GM21723 (cell line): Measurements from ENCODE around the gene RNF217.
"Not testable (repeated sequence)": the region's sequence is repeated elsewhere in the genome, so short reads cannot be mapped to it uniquely, and the experiment has no call there.

Experiments
- ATAC-seq: cut with Tn5 transposase; IDR thresholded peaks from one replicate; pipeline ENCODE4 v1.9.1; 2021; ENCODE audit warnings: mild to moderate bottlenecking, moderate library complexity; ENCODE audit not compliant: unreplicated experiment

Gene RNF217

GRCh38 chr6:125123051-125123450 is 160.8 kb downstream of the RNF217 start:
- ATAC-seq = no peak

- ATAC-seq = no peak
Observed at GRCh38 chr6:125123468-125124048, 161.3 kb downstream of the RNF217 start.

- ATAC-seq = no peak
Observed at GRCh38 chr6:125124049-125124669, 161.9 kb downstream of the RNF217 start.

DNA sequence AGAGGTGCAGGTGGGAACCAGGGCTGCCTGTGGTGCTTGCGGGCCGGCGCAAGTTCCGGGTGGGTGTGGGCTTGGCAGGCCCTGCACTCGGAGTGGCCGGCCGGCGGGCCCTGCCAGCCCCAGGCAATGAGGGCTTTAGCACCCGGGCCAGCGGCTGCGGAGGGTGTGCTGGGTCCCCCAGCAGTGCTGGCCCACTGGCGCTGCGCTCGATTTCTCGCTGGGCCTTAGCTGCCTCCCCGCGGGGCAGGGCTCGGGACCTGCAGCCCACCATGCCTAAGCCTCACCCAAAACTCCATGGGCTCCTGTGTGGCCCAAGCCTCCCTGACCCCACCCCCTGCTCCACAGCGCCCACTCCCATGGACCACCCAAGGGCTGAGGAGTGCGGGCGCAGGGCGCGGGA is 163.6 kb downstream of the RNF217 start:
- ATAC-seq = not testable (repeated sequence)

- no peak for ATAC-seq
Observed at GRCh38 chr6:125129354-125129753, 167.1 kb downstream of the RNF217 start.

DNA sequence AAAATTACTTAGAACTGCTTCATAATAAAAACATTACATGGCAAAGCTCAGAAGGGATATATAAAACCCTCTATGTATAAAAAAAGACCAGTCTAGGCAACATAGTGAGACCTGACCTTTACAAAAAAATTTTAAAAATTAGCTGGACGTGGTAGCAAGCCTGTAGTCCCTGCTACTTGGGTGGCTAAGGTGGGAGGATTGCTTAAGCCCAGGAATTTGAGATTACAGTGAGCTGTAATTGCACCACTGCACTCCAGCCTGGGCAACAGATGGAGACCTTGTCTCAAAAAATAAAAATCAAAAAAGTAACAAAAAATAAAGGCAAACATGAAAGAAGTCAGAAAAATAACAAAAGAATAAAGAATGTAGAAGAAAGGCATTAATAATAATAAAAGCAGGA is 169.8 kb downstream of the RNF217 start:
- no peak for ATAC-seq

- ATAC-seq = no peak
Observed at GRCh38 chr6:125136378-125136777, 174.1 kb downstream of the RNF217 start.

DNA sequence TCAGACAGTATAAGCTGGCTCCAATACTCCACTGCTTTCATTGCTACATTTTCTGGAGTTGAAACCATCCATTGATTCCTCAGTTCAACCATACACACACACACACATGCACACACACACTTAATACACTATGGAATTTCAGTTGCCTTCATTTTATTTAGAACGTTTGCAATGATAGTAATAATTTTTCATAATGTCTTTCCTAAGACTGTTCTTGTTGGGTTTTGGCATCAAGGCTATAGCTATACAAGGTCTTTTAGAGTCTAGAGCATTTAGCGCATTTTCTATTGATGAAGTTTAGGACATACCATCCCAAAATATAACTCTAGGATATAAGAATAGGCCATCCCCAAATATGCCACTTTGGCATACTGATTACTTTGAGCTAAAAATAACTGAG is 175.8 kb downstream of the RNF217 start:
- ATAC-seq = no peak

GRCh38 chr6:125140808-125141207 is 178.6 kb downstream of the RNF217 start:
- ATAC-seq = no peak
